Thoracic aorta (tissue), 2 donors: ENCODE results near the gene FAM241B. TPM values are rescaled to one million over a fixed set of nuclear protein-coding genes. Genes with fewer than 3 reads are reported as not detected.
A peak's percentile ranks its signal among the peaks of the same experiment; 100 is the strongest.

Source experiments
- ATAC-seq: fragments of 150-250 bp; one replicate; pipeline ENCODE4 v1.8.0; 2017; ENCODE audit warnings: low read depth; ENCODE audit not compliant: insufficient number of reproducible peaks, low FRiP score
- DNase-seq: peaks from one replicate; pipeline ENCODE4 v3.0.0-alpha.2; 2020; ENCODE audit warnings: low spot score
- H3K27ac ChIP-seq, 2 donors: fragments of 200-600 bp; sonication (generic); 1 replicate in 1 of 2; 2 replicates in 1 of 2; pipeline ENCODE4 v1.5.1; 2016; ENCODE audit warnings: mild to moderate bottlenecking in 2 of 2, moderate library complexity in 2 of 2
- H3K27me3 ChIP-seq: fragments of 200-600 bp; sonication (generic); replicated peaks from 2 replicates; pipeline ENCODE4 v1.6.0; 2016; ENCODE audit warnings: mild to moderate bottlenecking; ENCODE audit not compliant: insufficient read depth
- H3K36me3 ChIP-seq: fragments of 200-600 bp; sonication (generic); one replicate; pipeline ENCODE4 v1.5.1; 2016
- H3K4me1 ChIP-seq, 2 donors: fragments of 200-600 bp; sonication (generic); 1 replicate in 1 of 2; 2 replicates in 1 of 2; pipeline versions ENCODE4 v1.5.1 to v1.6.0; 2016; ENCODE audit warnings: low read depth in 2 of 2, mild to moderate bottlenecking in 1 of 2; ENCODE audit not compliant: control insufficient read depth in 1 of 2
- H3K4me3 ChIP-seq: fragments of 200-600 bp; sonication (generic); 2 replicates; pipeline ENCODE4 v1.5.1; 2016; ENCODE audit warnings: mild to moderate bottlenecking
- H3K9me3 ChIP-seq: fragments of 200-600 bp; sonication (generic); 2 replicates; pipeline ENCODE4 v1.5.1; 2016
- total RNA-seq, 2 donors: library from RNA; depleted of rRNA; stranded (reverse); fragments of >200 nt; gene quantifications; one replicate each; pipeline versions ENCODE4 v1.1.0 to v1.2.3, GENCODE V29; 2016
- TF ChIP-seq, protein P1 (sequence below): fragments of 200-600 bp; sonication (generic); IDR thresholded peaks from one replicate; pipeline ENCODE4 v1.5.1; 2019; ENCODE audit warnings: antibody characterized with exemption

Gene FAM241B
- total RNA-seq, 2 donors from 2014 or later: 2.4 to 7.8 TPM

GRCh38 chr10:69641261-69641980, 11.4 kb downstream of the FAM241B start:
- TF ChIP-seq, protein P1, sequence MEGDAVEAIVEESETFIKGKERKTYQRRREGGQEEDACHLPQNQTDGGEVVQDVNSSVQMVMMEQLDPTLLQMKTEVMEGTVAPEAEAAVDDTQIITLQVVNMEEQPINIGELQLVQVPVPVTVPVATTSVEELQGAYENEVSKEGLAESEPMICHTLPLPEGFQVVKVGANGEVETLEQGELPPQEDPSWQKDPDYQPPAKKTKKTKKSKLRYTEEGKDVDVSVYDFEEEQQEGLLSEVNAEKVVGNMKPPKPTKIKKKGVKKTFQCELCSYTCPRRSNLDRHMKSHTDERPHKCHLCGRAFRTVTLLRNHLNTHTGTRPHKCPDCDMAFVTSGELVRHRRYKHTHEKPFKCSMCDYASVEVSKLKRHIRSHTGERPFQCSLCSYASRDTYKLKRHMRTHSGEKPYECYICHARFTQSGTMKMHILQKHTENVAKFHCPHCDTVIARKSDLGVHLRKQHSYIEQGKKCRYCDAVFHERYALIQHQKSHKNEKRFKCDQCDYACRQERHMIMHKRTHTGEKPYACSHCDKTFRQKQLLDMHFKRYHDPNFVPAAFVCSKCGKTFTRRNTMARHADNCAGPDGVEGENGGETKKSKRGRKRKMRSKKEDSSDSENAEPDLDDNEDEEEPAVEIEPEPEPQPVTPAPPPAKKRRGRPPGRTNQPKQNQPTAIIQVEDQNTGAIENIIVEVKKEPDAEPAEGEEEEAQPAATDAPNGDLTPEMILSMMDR: no peak
- DNase-seq: no peak
- Histone ChIP-seq H3K9me3 (no peaks in the 10 kb centered on the region), H3K27ac (no peak overlapping the region), H3K27me3 (no peaks in the 10 kb centered on the region), H3K4me1 (no peaks in the 10 kb centered on the region), H3K4me3 (no peak overlapping the region), H3K36me3 (no peaks in the 10 kb centered on the region)
- ATAC-seq: no peak

DNA sequence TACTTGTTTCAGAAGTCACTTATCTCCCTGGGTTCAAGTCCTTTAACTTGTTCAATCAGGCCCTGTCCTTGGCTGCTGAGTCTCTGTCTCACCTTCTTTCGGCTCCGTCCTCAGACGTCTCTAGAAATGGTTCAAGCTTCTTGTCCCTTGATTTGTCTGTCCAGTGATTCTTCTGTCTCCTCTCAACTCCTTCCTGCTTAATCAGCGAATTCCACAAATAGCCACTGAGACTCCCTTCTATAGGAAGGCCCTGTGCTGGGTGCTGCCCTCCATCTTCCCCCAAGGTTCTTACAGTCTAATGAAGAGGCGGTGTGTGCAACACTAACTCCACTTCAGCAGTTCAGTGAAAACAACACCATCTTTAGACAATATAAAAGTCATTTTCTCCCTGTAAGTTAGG, 12.7 kb downstream of the FAM241B start:
- TF ChIP-seq, protein P1: no peak
- no peak overlapping the region for H3K27ac ChIP-seq
- no peaks in the 10 kb centered on the region for H3K36me3 ChIP-seq
- DNase-seq (no peak), ATAC-seq (no peak)
- no peaks in the 10 kb centered on the region for H3K4me1 ChIP-seq
- H3K27me3 ChIP-seq: no peaks in the 10 kb centered on the region
- no peaks in the 10 kb centered on the region for H3K9me3 ChIP-seq
- H3K4me3 ChIP-seq: no peak overlapping the region

DNA sequence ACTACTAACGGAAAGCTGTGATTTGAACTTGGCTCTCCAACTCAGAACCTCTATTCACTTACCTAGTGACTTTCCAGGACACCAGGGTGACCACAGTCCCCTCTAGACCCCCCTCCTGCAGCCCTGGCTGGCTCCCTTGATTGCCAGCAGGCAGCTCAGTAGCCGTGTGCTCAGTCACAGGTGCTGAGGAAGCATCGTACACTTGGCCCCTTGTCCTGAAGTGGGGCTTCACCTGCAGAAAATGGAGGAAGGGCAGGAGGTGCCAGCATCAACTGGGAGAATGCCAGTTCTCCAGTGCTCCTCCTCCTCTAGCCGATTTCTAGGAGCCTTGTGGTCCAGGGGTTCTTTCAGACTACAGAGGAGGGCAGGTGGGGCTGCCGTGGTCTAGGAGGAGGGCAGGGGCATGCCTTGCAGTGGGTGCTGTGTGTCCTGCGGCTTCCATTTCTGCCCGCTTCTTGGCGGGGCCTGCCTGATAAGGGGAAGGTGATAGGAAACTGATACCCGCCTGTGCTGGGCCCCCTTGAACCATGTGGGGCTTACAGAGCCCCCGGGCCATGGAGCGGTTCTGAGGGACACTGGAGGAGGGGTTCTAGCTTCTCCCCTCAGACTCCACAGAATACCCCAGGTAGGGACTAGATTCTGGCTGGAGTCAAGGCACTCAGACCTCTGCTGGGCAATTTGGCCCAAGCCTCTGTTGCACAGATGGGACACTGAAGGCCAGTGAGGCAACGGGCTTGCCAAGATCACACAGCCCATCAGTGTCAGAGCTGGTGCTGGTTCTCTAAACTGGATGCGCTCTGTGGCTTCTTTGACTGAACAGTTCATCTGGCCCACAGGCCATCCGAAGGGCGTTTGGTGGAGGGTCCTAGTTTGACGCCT, 14.0 kb downstream of the FAM241B start:
- TF ChIP-seq, protein P1: no peak
- Histone ChIP-seq H3K27ac (no peak overlapping the region), H3K27me3 (no peaks in the 10 kb centered on the region), H3K36me3 (no peaks in the 10 kb centered on the region), H3K4me1 (no peaks in the 10 kb centered on the region), H3K4me3 (no peak overlapping the region), H3K9me3 (no peaks in the 10 kb centered on the region)
- ATAC-seq (no peak), DNase-seq (no peak)

GRCh38 chr10:69644658-69645295, 14.7 kb downstream of the FAM241B start:
- Histone ChIP-seq H3K4me3 (no peak overlapping the region), H3K4me1 (no peaks in the 10 kb centered on the region), H3K36me3 (no peaks in the 10 kb centered on the region), H3K27ac (no peak overlapping the region), H3K9me3 (no peaks in the 10 kb centered on the region), H3K27me3 (no peaks in the 10 kb centered on the region)
- DNase-seq (no peak), ATAC-seq (no peak)
- TF ChIP-seq, protein P1: peak; percentile 85
